HG03060 (cell line): Measurements from ENCODE around the gene TFPI.

Source experiments
- ATAC-seq: cut with Tn5 transposase; IDR thresholded peaks from one replicate; pipeline ENCODE4 v1.9.1; 2021; ENCODE audit warnings: low read depth, moderate number of reproducible peaks; ENCODE audit not compliant: unreplicated experiment

The TFPI gene

DNA sequence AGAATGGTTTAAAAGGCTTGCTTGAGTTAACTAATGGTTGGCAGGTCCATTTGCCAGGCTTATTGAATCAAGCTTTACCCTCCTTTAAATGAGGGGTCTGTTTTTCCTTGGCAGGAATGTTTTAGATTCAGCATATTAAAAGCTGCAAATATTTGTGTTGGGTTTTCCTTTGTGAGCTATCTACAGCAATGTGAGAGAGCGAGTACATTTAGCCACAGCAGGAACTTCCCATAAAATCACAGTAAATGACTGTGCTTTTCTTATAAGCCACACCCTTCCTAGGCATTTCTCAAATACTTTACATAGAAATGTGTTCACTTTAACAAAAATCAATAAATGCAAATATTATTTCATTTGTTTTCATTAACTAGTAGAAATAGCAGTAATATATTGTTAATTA, 130.1 kb downstream of the TFPI start:
- ATAC-seq: no peak

DNA sequence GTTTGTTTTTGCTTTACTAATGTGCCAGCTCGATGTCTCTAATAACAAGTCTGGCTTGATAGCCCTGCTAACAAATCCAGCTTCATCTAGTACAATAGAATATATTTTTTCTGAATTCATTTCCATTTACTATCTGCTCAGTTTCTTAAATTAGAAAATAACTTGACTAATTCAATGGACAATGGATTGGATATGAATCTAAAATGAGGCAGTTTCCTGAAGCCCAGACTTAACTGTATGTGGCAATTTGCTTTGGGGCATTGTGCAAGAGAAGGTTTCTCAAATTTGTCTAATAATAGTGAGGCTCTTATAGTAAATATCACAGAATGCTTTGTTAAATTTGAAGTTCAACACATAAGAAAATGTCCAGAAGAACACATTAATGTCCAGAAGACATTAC, 132.0 kb downstream of the TFPI start:
- ATAC-seq: no peak

DNA sequence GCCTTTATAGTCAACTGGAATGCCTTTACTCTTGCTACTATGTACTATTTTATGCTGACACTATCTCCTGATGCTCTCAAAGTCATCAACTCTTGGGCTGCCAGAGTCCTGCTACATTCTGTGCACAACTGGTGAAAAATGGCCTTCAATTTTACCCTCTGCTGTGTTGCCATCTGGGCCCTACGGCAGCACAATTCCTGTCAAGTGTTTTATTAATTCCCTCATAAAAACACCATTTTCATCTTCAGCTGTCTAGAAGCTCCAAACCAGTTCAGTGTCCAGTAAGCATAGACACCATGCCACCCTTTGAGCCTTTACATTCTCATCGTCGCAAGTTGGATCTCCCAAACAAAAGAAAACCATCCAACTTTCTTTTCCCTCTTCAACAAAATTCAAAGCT, 132.7 kb downstream of the TFPI start:
- ATAC-seq: no peak

DNA sequence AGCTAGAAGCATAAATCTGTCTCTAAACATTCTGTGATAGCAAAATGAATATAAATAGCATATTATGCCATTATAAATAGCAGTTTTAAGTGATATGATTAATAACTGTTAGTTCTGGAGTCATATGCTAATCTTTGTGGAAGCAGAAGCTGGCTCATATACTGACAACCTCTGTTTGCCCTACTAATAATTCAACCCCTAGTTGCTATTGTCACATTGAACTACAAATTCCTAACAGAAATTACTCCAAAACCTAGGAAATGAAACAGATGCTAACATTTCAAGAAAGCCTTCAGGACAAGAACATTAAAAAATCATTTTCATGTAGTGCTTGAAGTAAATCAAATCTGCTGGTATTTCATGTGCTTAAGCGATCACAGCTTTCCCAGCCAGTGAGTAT, 134.4 kb downstream of the TFPI start:
- ATAC-seq: no peak

DNA sequence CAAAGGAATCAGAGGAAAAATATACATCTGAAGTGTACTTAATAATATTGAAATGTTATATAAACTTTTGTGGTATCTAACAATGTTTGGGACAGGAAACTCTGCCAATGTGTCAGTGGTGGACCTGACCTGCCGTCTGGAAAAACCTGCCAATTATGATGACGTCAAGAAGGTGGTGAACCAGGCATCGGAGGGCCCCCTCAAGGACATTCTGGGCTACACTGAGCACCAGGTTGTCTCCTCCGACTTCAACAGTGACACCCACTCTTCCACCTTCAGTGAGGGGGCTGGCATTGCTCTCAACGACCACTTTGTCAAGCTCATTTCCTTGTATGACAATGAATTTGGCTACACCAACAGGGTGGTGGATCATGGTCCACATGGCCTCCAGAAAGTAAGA, 138.8 kb downstream of the TFPI start:
- no peak for ATAC-seq
